HEK293 (cell line): ENCODE data around the gene TSHR.
A peak's percentile ranks its signal among the peaks of the same experiment; 100 is the strongest.

Source experiments
- CTCF ChIA-PET: fragments of 350-600 bp; formaldehyde crosslinking; extraction: SDS; loops from one replicate; lab custom pipeline; 2021; ENCODE audit warnings: antibody characterized with exemption; lab: Yijun Ruan, JAX
- POLR2A ChIA-PET: fragments of 300-600 bp; formaldehyde crosslinking; extraction: SDS; loops from one replicate; lab custom pipeline; 2020; ENCODE audit warnings: antibody characterized with exemption, inconsistent platforms; lab: Yijun Ruan, JAX
- H3K27ac ChIP-seq: fragments of 200-500 bp; sonication (Bioruptor generic); 2 replicates; pipeline ENCODE4 v1.5.1; 2014; ENCODE audit warnings: low read depth, low read length, control low read depth, inconsistent platforms; ENCODE audit errors: extremely low read depth
- H3K36me3 ChIP-seq, 2 experiments: fragments of 200-500 bp in 1 of 2; sonication (Bioruptor generic) in 1 of 2; 1 replicate in 1 of 2; 2 replicates in 1 of 2; pipeline ENCODE4 v1.5.1; 2014 to 2017; ENCODE audit warnings: inconsistent platforms in 2 of 2, low read length in 2 of 2; ENCODE audit not compliant: control insufficient read depth in 2 of 2, insufficient read depth in 1 of 2
- H3K4me1 ChIP-seq: fragments of 200-500 bp; sonication (Bioruptor generic); 2 replicates; pipeline ENCODE4 v1.5.1; 2014; ENCODE audit warnings: mild to moderate bottlenecking, low read length, inconsistent platforms; ENCODE audit not compliant: control insufficient read depth, insufficient read depth
- H3K4me3 ChIP-seq: 2 replicates; pipeline ENCODE4 v1.5.1; 2011; ENCODE audit warnings: low read depth, mild to moderate bottlenecking, control low read depth, low read length, moderate library complexity
- H3K9me3 ChIP-seq: fragments of 200-500 bp; sonication (Bioruptor generic); 2 replicates; pipeline ENCODE4 v1.5.1; 2014; ENCODE audit warnings: low read depth, low read length, inconsistent platforms; ENCODE audit not compliant: control insufficient read depth, insufficient read depth
- FEZF1 ChIP-seq: fragments of 450-650 bp; formaldehyde crosslinking; IDR thresholded peaks from 2 replicates; pipeline ENCODE4 v1.5.1; 2016; ENCODE audit warnings: missing biosample characterization, missing genetic modification characterization
- GLIS1 ChIP-seq: fragments of 450-650 bp; formaldehyde crosslinking; IDR thresholded peaks from 2 replicates; pipeline ENCODE4 v1.5.1; 2016; ENCODE audit warnings: missing biosample characterization, missing genetic modification characterization
- HOXA7 ChIP-seq: sonication (generic); formaldehyde crosslinking; IDR thresholded peaks from 2 replicates; pipeline ENCODE4 v1.8.1; 2022; ENCODE audit warnings: missing genetic modification reagents, borderline replicate concordance
- PRDM1 ChIP-seq: fragments of 450-650 bp; formaldehyde crosslinking; IDR thresholded peaks from 2 replicates; pipeline ENCODE4; 2016; ENCODE audit warnings: missing biosample characterization, missing genetic modification characterization
- PRDM6 ChIP-seq: fragments of 450-650 bp; formaldehyde crosslinking; IDR thresholded peaks from 2 replicates; pipeline ENCODE4 v1.5.1; 2017; ENCODE audit warnings: missing biosample characterization, missing genetic modification characterization
- WT1 ChIP-seq: fragments of 450-650 bp; formaldehyde crosslinking; IDR thresholded peaks from 2 replicates; pipeline ENCODE4 v1.5.1; 2016; ENCODE audit warnings: missing biosample characterization, missing genetic modification characterization
- ZBTB10 ChIP-seq: fragments of 450-650 bp; formaldehyde crosslinking; IDR thresholded peaks from 2 replicates; pipeline ENCODE4 v1.5.1; 2016; ENCODE audit warnings: missing biosample characterization, missing genetic modification characterization
- ZBTB20 ChIP-seq: fragments of 450-650 bp; formaldehyde crosslinking; IDR thresholded peaks from 2 replicates; pipeline ENCODE4 v1.5.1; 2016; ENCODE audit warnings: missing biosample characterization, missing genetic modification characterization
- ZBTB7A ChIP-seq: fragments of 450-650 bp; formaldehyde crosslinking; IDR thresholded peaks from 2 replicates; pipeline ENCODE4 v1.5.1; 2016; ENCODE audit warnings: low read depth, missing biosample characterization, missing genetic modification characterization
- ZNF133 ChIP-seq: fragments of 450-650 bp; formaldehyde crosslinking; IDR thresholded peaks from 2 replicates; pipeline ENCODE4 v1.5.1; 2016; ENCODE audit warnings: missing biosample characterization, missing genetic modification characterization
- ZNF354C ChIP-seq: fragments of 450-650 bp; formaldehyde crosslinking; IDR thresholded peaks from 2 replicates; pipeline ENCODE4 v1.5.1; 2016; ENCODE audit warnings: missing biosample characterization, missing genetic modification characterization, low read depth, borderline replicate concordance
- ZNF426 ChIP-seq: fragments of 450-650 bp; formaldehyde crosslinking; IDR thresholded peaks from 2 replicates; pipeline ENCODE4 v1.5.1; 2017; ENCODE audit warnings: missing biosample characterization, missing genetic modification characterization, mild to moderate bottlenecking, inconsistent platforms, moderate library complexity
- ZNF513 ChIP-seq: fragments of 450-650 bp; IDR thresholded peaks from 2 replicates; pipeline ENCODE4 v1.5.1; 2018; ENCODE audit warnings: missing biosample characterization, missing genetic modification characterization
- ZNF571 ChIP-seq: fragments of 450-650 bp; formaldehyde crosslinking; IDR thresholded peaks from 2 replicates; pipeline ENCODE4 v1.5.0; 2017; ENCODE audit warnings: missing biosample characterization, missing genetic modification characterization
- ZNF654 ChIP-seq: fragments of 450-650 bp; formaldehyde crosslinking; IDR thresholded peaks from 2 replicates; pipeline ENCODE4 v1.5.1; 2016; ENCODE audit warnings: low read depth, missing biosample characterization, missing genetic modification characterization
- ZNF658 ChIP-seq: fragments of 450-650 bp; formaldehyde crosslinking; IDR thresholded peaks from 2 replicates; pipeline ENCODE4; 2016; ENCODE audit warnings: missing biosample characterization, missing genetic modification characterization
- ZSCAN16 ChIP-seq: fragments of 450-650 bp; formaldehyde crosslinking; IDR thresholded peaks from 2 replicates; pipeline ENCODE4 v1.5.1; 2016; ENCODE audit warnings: missing biosample characterization, missing genetic modification characterization
- TF ChIP-seq, protein P1 (sequence below): fragments of 450-650 bp; formaldehyde crosslinking; conservative IDR thresholded peaks from 2 replicates; pipeline ENCODE4 v1.5.1; 2016; ENCODE audit warnings: low read depth, missing biosample characterization, missing genetic modification characterization
- TF ChIP-seq, protein P2 (sequence below): fragments of 450-650 bp; formaldehyde crosslinking; IDR thresholded peaks from 2 replicates; pipeline ENCODE4 v1.5.1; 2017; ENCODE audit warnings: missing biosample characterization, missing genetic modification characterization

The TSHR gene

DNA sequence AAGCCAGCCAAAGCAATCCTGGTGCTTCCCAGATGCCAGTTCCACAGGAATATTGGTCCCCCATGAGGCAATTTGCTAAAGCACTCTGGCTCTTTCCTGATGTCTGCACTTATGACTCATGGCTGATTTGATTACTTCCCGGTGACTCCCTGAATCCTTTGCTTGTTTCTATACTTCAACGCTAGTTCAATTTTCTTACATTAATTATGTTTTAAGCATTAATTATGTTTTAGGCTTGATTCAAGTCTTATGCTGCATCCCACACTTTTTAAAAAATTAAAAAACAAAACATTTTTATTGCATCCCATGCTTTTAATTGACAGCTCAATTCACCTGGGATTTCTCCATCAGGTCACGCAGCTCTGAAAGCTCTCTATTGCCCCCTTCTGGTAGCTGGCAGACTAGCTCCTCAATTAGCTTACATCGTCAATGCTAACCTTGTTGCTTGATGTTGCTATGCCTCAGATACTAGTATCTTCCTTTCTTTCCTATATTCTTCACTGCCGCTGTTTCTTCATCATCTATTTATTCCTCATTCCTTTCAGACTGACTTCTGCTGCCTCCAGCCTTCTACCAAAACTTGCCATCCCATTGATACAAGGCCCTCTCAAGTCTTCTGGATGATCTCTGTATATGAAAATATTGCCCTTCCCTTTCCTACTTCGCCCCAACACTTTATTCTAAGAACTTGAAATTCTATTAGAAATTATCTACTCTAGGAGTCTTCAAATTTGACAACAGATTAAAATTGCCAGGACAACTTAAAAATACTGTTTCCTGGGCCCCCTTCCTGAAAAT is 32.0 kb downstream of the TSHR start (continued):
- TF ChIP-seq ZNF513: no peak
- TF ChIP-seq GLIS1: peak; percentile 17; the same call in 1 of the 2 replicates
- TF ChIP-seq ZNF354C (tag by site-specific recombination): no peak
- peak; percentile 82 for TF ChIP-seq WT1 (tag by site-specific recombination)
- TF ChIP-seq ZNF658 (tag by site-specific recombination): no peak
- TF ChIP-seq ZNF654 (tag by site-specific recombination): peak; percentile 81

GRCh38 chr14:80988192-80988591 is 32.8 kb downstream of the TSHR start:
- no peak overlapping the region for H3K4me3 ChIP-seq
- POLR2A ChIA-PET: no interaction called here
- H3K4me1 ChIP-seq: no peaks in the 10 kb centered on the region
- no peaks in the 10 kb centered on the region for H3K36me3 ChIP-seq
- H3K27ac ChIP-seq: no peak overlapping the region
- no peaks in the 10 kb centered on the region for H3K9me3 ChIP-seq
- CTCF ChIA-PET: interaction anchor here (1.0 to 4.4 kb wide), 9 partner anchors 9 to 932 kb away, joined by 3 to 41 read pairs (median 4); partner anchors contain the start of gene TSHR
- no peak for TF ChIP-seq PRDM1 (tag by site-specific recombination)
- TF ChIP-seq GLIS1: peak; percentile 14; the same call in 1 of the 2 replicates

DNA sequence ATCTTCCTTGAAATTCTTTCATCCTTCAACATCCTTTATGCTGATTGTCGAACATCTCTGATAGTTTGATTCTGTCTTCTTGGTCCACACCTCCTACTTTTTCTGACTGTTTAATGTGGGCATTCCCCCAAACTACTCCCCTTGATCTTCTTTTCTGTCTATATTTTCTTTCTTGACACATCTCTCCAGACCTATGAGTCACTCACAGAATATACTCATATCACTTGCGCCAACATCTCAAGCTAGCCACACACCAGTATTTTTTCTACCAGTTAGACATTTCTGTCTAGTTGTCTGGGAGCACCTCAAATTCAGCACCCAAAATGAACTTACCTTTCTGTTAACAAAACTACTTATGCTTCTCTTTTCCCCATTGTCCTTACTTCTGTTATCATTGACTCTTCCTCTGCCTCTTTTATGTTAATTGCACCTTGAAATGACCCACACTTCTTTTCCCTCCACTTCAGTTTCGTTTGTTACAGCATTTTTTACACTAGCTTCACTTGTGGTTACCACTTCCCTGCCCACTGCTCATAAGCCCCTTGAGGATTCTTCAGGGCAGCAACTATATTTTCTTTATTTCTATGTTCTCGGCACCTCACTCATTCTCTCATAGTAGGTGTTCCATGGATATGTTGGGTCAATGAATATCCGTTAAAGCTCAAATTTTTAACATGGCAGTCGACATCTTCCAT is 33.5 kb downstream of the TSHR start:
- Histone ChIP-seq H3K4me3 (no peak overlapping the region), H3K27ac (no peak overlapping the region), H3K36me3 (no peaks in the 10 kb centered on the region), H3K4me1 (no peaks in the 10 kb centered on the region), H3K9me3 (no peaks in the 10 kb centered on the region)
- ChIA-PET CTCF (interaction anchor here (0.6 to 4.4 kb wide), 5 partner anchors 34 to 933 kb away, joined by 3 to 41 read pairs (median 3); partner anchors contain the start of gene TSHR), POLR2A (no interaction called here)
- TF ChIP-seq, protein P1, sequence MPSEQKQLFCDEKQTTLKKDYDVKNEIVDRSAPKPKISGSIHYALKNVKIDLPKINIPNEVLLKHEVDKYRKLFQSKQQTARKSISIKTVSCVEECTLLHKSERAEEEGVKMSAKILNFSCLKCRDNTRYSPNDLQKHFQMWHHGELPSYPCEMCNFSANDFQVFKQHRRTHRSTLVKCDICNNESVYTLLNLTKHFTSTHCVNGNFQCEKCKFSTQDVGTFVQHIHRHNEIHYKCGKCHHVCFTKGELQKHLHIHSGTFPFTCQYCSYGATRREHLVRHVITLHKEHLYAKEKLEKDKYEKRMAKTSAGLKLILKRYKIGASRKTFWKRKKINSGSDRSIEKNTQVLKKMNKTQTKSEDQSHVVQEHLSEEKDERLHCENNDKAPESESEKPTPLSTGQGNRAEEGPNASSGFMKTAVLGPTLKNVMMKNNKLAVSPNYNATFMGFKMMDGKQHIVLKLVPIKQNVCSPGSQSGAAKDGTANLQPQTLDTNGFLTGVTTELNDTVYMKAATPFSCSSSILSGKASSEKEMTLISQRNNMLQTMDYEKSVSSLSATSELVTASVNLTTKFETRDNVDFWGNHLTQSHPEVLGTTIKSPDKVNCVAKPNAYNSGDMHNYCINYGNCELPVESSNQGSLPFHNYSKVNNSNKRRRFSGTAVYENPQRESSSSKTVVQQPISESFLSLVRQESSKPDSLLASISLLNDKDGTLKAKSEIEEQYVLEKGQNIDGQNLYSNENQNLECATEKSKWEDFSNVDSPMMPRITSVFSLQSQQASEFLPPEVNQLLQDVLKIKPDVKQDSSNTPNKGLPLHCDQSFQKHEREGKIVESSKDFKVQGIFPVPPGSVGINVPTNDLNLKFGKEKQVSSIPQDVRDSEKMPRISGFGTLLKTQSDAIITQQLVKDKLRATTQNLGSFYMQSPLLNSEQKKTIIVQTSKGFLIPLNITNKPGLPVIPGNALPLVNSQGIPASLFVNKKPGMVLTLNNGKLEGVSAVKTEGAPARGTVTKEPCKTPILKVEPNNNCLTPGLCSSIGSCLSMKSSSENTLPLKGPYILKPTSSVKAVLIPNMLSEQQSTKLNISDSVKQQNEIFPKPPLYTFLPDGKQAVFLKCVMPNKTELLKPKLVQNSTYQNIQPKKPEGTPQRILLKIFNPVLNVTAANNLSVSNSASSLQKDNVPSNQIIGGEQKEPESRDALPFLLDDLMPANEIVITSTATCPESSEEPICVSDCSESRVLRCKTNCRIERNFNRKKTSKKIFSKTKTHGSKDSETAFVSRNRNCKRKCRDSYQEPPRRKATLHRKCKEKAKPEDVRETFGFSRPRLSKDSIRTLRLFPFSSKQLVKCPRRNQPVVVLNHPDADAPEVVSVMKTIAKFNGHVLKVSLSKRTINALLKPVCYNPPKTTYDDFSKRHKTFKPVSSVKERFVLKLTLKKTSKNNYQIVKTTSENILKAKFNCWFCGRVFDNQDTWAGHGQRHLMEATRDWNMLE (tag by site-specific recombination): no peak
- TF ChIP-seq ZNF426 (tag by site-specific recombination): no peak
- no peak for TF ChIP-seq ZBTB10 (tag by site-specific recombination)
- no peak for TF ChIP-seq HOXA7 (CRISPR knock-in tag)
- no peak for TF ChIP-seq ZBTB20 (tag by site-specific recombination)
- no peak for TF ChIP-seq ZSCAN16 (tag by site-specific recombination)
- TF ChIP-seq, protein P2, sequence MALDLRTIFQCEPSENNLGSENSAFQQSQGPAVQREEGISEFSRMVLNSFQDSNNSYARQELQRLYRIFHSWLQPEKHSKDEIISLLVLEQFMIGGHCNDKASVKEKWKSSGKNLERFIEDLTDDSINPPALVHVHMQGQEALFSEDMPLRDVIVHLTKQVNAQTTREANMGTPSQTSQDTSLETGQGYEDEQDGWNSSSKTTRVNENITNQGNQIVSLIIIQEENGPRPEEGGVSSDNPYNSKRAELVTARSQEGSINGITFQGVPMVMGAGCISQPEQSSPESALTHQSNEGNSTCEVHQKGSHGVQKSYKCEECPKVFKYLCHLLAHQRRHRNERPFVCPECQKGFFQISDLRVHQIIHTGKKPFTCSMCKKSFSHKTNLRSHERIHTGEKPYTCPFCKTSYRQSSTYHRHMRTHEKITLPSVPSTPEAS (tag by site-specific recombination): no peak
- TF ChIP-seq PRDM6 (tag by site-specific recombination): no peak
- TF ChIP-seq ZNF571 (tag by site-specific recombination): no peak
- no peak for TF ChIP-seq FEZF1 (tag by site-specific recombination)
- TF ChIP-seq ZNF133 (tag by site-specific recombination): no peak
- TF ChIP-seq ZBTB7A (tag by site-specific recombination): no peak
